ENCODE measurements around the gene DEXI.

Gene DEXI

DNA sequence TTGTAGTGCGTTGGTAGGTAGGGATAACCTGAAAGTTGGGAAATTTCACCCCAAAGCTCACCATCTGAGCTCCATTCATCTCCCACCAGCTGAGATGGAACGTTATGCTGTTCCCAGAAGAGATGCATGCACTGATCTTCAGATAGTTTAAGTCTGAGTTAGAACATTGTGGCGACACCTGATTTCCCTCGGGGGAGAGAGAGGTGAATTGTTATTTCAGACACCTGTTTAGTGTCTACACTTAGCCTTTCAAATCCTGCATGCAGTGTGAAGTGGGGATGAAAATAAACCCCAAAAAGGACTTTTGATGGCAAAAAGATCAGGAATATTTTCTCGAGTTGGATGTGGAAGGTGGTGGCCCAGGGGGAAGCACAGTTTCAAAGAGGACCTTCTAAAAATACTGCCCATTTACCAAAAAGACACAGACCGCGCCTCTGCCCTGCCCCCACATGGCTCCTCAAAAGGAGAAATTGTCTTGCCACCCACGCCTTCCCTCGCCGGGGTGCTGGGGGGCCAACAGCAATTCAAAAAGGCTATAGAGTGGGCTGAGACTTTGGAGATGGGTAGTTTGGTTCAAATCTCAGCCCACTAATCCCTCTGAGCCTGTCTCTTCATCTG, 53.8 kb downstream of the DEXI start:
- FAIRE-seq: no peak

DNA sequence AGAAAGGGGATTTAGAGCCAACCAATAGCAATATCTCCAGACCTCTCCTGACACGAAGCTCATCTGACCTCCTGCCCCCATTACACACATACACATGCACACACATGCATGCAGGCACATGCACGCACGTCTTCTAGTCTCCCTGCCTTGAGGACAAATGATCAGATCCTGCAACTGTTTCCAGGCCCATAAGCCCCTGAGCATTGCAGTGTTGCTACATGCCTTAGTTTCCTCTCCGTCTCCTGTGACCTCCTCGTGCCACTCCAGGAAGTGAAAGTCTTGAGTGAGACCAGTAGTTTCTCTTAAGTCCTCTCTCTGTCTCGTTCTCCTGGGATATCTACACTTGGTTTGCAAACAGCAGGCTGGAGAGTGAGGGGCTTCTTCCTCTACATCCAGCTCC, 57.0 kb downstream of the DEXI start:
- FAIRE-seq: no peak

DNA sequence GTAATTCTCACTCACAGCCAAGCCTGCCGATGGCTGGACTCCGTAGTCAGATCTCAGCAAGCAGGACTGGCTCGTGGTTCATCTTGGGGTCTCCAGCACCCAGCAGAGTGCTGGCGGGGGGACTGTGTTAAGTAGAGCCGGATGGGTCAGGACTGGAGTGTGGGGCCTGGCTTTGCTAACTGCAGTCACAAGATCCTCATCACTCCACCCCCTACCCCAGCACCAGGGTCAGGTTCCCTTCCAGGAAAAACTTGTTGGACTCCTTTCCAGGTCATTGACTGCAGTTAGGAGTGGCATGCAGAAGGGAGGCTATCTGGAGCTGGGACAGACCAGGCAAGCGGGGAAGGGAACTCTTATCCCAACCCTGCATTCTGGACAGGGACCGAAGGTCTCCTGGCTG, 59.3 kb downstream of the DEXI start:
- no peak for FAIRE-seq

DNA sequence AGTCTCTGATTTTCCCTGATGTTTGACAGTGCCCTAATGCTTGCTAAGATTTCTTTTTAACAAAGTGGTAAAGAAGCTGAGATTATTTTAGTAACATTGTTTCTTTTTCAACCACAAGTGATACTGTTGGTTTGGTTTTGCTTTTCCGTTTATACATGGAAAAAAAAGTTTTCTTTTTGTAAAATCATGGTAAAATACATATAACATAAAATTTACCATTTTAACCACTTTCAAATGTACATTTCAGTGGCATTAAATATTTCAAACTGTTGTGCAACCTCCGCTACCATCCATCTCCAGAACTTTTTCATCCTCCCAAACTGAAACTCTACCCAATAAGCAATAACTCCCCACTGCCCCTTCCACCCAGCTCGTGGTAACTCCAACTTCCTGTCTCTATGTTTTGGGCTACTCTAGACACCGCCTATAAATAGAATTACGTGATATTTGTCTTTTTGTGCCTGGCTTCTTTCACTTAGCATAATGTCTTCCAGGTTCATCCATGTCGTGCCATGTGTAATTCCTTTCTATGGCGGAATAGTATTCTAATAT, 60.7 kb downstream of the DEXI start:
- no peak for FAIRE-seq

DNA sequence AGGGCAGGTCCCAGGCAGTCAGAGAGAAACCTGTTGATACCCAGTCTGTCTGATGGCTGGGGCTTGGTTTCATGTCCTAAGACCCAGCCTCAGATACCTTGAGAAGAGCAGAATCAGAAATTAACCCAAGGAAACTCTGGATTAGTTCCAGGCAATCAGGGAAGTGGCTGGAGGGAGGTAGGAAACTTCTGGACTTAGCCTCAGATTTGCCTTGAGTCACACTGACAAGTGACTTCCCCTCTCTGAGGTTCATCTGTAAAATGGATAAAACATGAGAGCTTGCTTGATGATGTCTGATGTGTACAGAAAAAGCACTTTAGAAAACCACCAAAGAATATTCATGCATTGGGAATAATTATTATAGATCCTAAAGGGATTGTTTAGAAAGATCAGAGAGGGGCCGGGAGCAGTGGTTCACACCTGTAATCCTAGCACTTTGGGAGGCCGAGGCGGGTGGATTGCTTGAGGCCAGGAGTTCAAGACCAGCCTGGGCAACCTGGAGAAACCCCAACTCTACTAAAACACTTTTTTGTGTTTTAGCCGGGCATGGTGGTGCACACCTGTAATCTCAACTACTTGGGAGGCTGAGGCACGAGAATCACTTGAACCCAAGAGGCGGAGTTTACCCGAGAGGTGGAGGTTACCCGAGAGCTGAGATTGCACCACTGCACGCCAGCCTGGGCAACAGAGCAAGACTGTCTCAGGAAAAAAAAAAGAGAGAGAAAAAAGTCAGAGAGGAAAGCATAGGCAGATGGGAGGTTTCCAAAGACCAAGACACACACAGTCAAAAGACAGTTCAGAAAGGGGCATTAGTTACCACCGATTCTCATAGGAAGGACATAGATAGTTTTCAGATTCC, 61.4 kb downstream of the DEXI start:
- FAIRE-seq: no peak

DNA sequence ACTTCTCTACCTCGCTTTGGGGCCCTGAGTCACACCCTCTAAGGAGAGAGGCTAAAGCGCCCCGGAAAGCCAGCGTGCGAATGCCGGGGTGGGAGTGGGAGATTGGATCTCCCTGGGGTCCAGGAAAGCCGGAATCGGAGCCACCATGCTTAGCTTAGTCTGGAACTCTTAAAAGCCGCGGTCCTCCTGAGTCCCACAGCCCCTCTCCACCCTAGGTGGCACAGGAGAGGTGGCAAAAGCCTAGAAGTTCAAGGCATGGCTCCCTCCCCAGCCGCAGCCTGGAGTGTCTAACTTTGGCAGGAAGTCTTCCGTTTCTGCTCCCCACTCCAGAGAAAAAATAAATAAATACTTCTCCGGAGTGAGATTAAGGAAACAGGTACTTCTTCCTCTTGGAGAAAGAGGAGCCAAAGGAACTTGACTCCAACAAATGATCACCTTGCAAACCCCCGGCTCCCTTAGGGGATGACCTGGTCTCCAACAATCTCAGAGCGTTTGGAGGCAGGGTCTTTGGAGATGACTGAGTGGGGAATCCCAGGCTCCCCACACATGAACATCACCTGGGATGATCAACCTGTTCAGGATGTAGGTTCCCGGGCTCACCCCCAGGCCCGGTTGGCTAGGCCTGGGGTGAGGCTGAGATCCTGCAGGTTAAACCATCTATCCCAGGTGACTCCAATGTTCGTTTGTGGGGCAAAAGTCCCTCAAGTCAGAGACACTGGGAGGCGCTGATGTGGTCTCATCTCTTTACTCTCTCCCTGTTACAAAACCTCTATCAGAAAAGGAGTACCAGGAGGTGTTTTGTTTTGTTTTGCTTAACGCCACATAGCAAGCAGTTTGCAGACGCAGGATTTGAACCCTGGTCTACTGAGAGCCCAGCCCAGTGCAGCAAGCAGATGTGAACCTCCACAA, 62.3 kb downstream of the DEXI start:
- no peak for FAIRE-seq

Data from TTC549 (cell line).